Measurements from ENCODE around the gene ATP5ME.
"Not testable (repeated sequence)": the region's sequence is repeated elsewhere in the genome, so short reads cannot be mapped to it uniquely, and the experiment has no call there.

The ATP5ME gene

GRCh38 chr4:671769-672168, 2.3 kb downstream of the ATP5ME start:
- DNase-seq (ENCODE audit: low read depth in 2 of 3, low spot score in 1 of 3), result no peak

- not testable (repeated sequence) for DNase-seq (ENCODE audit: low read depth in 2 of 3, low spot score in 1 of 3)
These were observed 4.1 kb downstream of the ATP5ME start for GRCh38 chr4:669806-670559.

- not testable (repeated sequence) for DNase-seq (ENCODE audit: low read depth in 2 of 3, low spot score in 1 of 3)
These were observed 5.9 kb downstream of the ATP5ME start for GRCh38 chr4:668219-668618.

- DNase-seq (ENCODE audit: low read depth in 2 of 3, low spot score in 1 of 3), result no peak
These were observed 6.5 kb downstream of the ATP5ME start for GRCh38 chr4:667545-667925.

GRCh38 chr4:666822-667544, 7.1 kb downstream of the ATP5ME start:
- no peak for DNase-seq (ENCODE audit: low read depth in 2 of 3, low spot score in 1 of 3)

- no peak for DNase-seq (ENCODE audit: low read depth in 2 of 3, low spot score in 1 of 3)
These were observed 7.7 kb downstream of the ATP5ME start for GRCh38 chr4:666436-666810.

- no peak for DNase-seq (ENCODE audit: low read depth in 2 of 3, low spot score in 1 of 3)
These were observed 8.2 kb downstream of the ATP5ME start for GRCh38 chr4:665751-666435.

DNA sequence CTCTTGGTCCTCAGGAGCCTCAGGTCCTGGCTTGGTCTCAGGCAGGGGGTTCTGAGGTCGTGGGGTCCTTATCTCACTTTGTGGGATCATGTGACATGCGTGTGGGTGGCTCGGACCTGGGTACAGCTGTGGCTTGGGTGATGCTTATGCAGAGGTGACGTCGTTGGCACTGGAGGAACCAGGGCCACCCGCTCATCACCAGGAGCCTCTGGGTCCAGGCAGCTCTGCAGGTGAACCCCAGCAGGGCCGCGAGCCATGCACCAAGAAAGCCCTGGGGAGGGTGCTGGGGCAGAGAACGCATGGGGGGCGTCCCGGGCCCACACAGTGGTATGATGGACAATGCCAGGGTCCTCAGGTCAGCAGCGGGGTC, 8.7 kb downstream of the ATP5ME start:
- DNase-seq (ENCODE audit: low read depth in 2 of 3, low spot score in 1 of 3), result no peak

DNA sequence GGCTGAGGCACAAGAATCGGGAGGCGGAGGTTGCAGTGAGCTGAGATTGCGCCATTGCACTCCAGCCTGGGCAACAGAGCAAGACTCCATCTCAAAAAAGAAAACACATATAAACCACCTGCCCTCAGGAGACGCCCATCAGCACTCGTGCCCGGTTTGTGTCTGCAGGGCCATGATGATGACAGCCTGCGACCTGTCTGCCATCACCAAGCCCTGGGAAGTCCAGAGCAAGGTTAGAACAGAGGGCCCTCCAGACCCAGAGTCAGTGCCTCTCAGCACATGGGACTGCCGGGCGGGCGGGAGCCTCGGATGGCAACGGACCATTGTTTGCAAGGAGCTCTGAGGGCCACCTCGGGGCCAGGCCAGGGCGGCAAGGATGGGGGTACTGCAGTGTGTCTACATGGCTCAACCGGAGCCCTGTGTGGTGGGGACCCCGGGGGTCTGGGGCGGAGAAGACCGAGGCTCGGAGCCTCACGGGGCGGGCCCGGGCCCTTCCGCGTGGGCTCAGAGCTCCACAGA, 9.3 kb downstream of the ATP5ME start:
- no peak for DNase-seq (ENCODE audit: low read depth in 2 of 3, low spot score in 1 of 3)

- DNase-seq (ENCODE audit: low read depth in 2 of 3, low spot score in 1 of 3), result peak in 2 of 3 donors; percentile 48 to 67
These were observed 10.3 kb downstream of the ATP5ME start for GRCh38 chr4:663438-664428.

DNA sequence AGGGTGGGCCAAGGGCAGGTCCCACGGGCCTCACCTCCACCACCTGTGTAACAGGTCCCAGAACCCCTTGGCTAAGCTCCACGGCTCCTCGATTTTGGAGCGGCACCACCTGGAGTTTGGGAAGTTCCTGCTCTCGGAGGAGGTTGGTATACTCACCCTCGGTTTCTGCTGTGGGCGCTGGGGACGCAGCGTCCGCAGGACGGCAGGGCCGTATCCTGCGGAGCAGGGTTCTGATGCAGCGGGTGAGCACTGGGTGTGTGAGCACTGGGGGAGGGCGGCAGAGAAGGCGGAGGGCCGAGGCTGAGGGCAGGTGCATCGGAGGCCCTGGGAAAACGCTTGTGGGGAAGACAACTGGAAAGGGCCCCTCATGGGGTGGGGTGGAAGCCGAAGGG, 11.0 kb downstream of the ATP5ME start:
- no peak for DNase-seq (ENCODE audit: low read depth in 2 of 3, low spot score in 1 of 3)

DNA sequence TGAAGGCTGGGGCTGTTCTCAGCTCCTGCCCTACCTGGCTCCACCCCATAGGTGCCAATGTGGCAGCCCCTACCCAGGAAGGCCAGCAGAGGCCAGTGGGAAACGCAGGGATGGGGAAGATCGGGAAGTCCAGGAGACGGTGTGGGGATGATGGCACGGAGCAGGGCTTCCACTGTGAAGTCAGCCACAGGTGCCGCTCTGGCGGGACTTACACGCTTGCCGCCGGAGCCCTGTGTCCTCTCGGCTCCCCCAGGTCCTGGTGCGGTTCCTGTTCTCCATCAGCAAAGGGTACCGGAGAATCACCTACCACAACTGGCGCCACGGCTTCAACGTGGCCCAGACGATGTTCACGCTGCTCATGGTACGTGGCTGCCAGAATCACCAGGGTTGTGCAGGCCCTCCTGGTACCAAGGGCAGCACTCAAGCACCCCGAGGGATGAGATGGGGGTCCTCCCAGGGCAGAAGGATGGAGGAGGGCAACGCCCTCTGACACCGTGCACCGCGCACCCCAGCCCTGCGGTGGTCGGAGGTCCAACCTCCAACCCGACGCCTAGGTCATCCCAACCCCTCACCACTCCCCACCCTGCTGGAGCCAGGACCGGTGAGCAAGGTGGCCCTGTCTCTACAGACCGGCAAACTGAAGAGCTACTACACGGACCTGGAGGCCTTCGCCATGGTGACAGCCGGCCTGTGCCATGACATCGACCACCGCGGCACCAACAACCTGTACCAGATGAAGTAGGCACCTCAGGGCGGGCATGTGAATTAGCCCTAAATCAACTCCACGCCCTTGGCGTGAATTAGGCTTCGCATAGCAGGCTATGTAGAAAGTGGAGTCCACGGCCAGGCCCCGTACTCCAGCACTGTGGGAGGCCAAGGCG, 12.0 kb downstream of the ATP5ME start:
- DNase-seq (ENCODE audit: low read depth in 2 of 3, low spot score in 1 of 3), result no peak

DNA sequence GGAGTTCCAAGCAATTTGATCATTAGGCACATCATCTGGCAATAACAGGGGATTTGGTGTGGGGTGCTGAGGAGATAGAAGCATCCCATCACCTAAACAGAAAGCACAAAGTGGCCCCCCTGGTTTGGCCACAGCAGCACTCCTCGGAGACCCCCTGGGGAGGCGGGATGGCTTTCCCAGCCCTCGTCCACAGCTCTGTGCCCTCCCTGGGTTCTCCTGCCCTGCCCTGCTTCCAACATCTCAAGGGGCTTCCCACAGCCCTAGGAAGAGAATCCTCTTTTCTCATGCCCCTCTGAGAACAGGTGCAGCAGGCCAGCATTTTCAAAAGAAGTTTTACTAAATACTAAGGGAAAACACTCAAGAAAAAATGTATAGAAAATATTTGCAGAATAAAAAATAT, 12.8 kb downstream of the ATP5ME start:
- no peak for DNase-seq (ENCODE audit: low read depth in 2 of 3, low spot score in 1 of 3)

- DNase-seq (ENCODE audit: low read depth in 2 of 3, low spot score in 1 of 3), result no peak
These were observed 13.7 kb downstream of the ATP5ME start for GRCh38 chr4:660401-660800.

DNA sequence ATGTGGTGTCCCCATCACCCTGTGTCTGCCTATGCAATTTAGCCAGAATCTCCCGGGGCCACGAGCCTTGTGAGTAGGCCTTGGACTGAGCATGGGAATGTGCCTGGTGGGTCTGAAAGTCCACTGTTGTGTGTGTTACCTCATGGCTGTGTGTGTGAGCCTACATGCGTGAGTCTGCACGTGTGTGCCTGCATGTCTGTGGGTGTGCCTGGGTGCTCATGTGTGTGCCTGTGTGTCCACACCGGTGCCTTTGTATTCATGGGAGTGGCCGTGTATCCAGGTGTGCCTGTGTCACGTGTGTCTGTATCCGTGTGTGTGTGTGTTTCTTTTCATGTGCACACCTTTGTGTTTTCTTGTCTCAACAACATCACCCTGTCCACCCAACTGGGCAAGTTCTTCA, 14.2 kb downstream of the ATP5ME start:
- no peak for DNase-seq (ENCODE audit: low read depth in 2 of 3, low spot score in 1 of 3)

- DNase-seq (ENCODE audit: low read depth in 2 of 3, low spot score in 1 of 3), result no peak
These were observed 15.1 kb downstream of the ATP5ME start for GRCh38 chr4:658681-659667.

DNA sequence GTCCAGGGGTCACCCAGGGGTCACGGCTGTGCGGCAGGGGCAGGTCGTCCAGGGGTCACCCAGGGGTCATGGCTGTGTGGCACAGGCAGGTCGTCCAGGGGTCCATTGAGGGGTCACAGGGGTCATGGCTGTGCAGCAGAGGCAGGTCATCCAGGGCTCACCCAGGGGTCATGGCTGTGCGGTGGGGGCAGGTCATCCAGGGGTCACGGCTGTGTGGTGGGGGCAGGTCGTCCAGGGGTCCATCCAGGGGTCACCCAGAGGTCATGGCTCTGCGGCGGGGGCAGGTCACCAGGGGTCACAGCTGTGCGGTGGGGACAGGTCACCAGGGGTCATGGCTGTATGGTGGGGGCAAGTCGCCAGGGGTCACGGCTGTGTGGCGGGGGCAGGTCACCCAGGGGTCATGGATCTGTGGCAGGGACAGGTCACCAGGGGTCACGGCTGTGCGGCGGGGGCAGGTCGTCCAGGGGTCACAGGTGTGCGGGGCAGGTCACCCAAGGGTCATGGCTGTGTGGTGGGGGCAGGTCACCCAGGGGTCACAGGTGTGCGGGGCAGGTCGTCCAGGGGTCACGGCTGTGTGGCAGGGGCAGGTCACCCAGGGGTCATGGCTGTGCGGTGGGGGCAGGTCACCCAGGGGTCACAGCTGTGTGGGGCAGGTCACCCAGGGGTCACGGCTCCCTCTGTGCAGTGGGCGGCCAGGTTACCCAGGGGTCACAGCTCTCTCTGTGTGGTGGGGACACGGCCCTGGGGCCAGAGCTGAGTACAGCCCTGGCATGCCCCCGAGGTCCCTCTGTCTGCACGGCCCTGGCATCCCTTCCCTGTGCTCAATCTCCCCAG, 16.0 kb downstream of the ATP5ME start:
- no peak for DNase-seq (ENCODE audit: low read depth in 2 of 3, low spot score in 1 of 3)

DNA sequence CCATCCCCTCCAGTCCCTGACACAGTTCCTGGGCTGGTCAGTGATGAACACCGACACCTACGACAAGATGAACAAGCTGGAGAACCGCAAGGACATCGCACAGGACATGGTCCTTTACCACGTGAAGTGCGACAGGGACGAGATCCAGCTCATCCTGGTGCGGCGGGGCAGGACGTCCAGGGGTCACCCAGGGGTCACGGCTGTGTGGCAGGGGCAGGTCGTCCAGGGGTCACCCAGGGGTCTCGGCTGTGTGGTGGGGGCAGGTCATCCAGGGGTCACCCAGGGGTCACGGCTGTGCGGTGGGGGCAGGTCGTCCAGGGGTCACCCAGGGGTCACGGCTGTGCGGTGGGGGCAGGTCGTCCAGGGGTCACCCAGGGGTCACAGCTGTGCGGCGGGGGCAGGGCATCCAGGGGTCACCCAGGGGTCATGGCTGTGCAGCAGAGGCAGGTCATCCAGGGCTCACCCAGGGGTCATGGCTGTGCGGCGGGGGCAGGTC, 16.7 kb downstream of the ATP5ME start:
- DNase-seq (ENCODE audit: low read depth in 2 of 3, low spot score in 1 of 3), result no peak
